Measurements from ENCODE around the gene GPR50.

Gene GPR50

GRCh38 chrX:151180400-151180799 lies 4.0 kb downstream of the GPR50 start:
- Histone ChIP-seq H3K9ac (ENCODE audit: low read depth, low read length) (no peak overlapping the region), H3K4me1 (ENCODE audit: insufficient read depth, low read length) (peaks cover 5% of the 10 kb centered on the region), H3K9me3 (ENCODE audit: control insufficient read depth, insufficient read depth, low read length) (peaks cover 5% of the 10 kb centered on the region), H3K36me3 (ENCODE audit: insufficient read depth, low read length) (no peaks in the 10 kb centered on the region)

GRCh38 chrX:151181088-151181487 lies 4.7 kb downstream of the GPR50 start:
- Histone ChIP-seq H3K9ac (ENCODE audit: low read depth, low read length) (no peak overlapping the region), H3K9me3 (ENCODE audit: control insufficient read depth, insufficient read depth, low read length) (peaks cover 5% of the 10 kb centered on the region), H3K36me3 (ENCODE audit: insufficient read depth, low read length) (no peaks in the 10 kb centered on the region), H3K4me1 (ENCODE audit: insufficient read depth, low read length) (peaks cover 5% of the 10 kb centered on the region)

- H3K36me3 ChIP-seq (ENCODE audit: insufficient read depth, low read length): no peaks in the 10 kb centered on the region
- peaks cover 5% of the 10 kb centered on the region for H3K4me1 ChIP-seq (ENCODE audit: insufficient read depth, low read length)
- no peaks in the 10 kb centered on the region; the same call in 1 of the 2 replicates for H3K9me3 ChIP-seq (ENCODE audit: control insufficient read depth, insufficient read depth, low read length)
- no peak overlapping the region; the same call in 1 of the 2 replicates for H3K9ac ChIP-seq (ENCODE audit: low read depth, low read length)
Observed at GRCh38 chrX:151183233-151183753, 6.9 kb downstream of the GPR50 start.

- Histone ChIP-seq H3K9me3 (ENCODE audit: control insufficient read depth, insufficient read depth, low read length) (no peaks in the 10 kb centered on the region; the same call in 1 of the 2 replicates), H3K9ac (ENCODE audit: low read depth, low read length) (peak overlapping the region; percentile 23), H3K36me3 (ENCODE audit: insufficient read depth, low read length) (no peaks in the 10 kb centered on the region), H3K4me1 (ENCODE audit: insufficient read depth, low read length) (peaks cover 5% of the 10 kb centered on the region)
Observed at GRCh38 chrX:151183912-151184565, 7.7 kb downstream of the GPR50 start.

- H3K4me1 ChIP-seq (ENCODE audit: insufficient read depth, low read length): peaks cover 5% of the 10 kb centered on the region
- no peaks in the 10 kb centered on the region for H3K36me3 ChIP-seq (ENCODE audit: insufficient read depth, low read length)
- H3K9me3 ChIP-seq (ENCODE audit: control insufficient read depth, insufficient read depth, low read length): no peaks in the 10 kb centered on the region; the same call in 1 of the 2 replicates
- no peak overlapping the region for H3K9ac ChIP-seq (ENCODE audit: low read depth, low read length)
Observed at GRCh38 chrX:151184705-151185104, 8.3 kb downstream of the GPR50 start.

GRCh38 chrX:151206871-151207270 lies 30.5 kb downstream of the GPR50 start:
- H3K9me3 ChIP-seq (ENCODE audit: control insufficient read depth, insufficient read depth, low read length): no peaks in the 10 kb centered on the region
- H3K4me1 ChIP-seq (ENCODE audit: insufficient read depth, low read length): no peaks in the 10 kb centered on the region
- H3K36me3 ChIP-seq (ENCODE audit: insufficient read depth, low read length): no peaks in the 10 kb centered on the region
- H3K9ac ChIP-seq (ENCODE audit: low read depth, low read length): no peak overlapping the region

GRCh38 chrX:151225843-151226242 lies 49.5 kb downstream of the GPR50 start:
- H3K36me3 ChIP-seq (ENCODE audit: insufficient read depth, low read length): no peaks in the 10 kb centered on the region
- H3K4me1 ChIP-seq (ENCODE audit: insufficient read depth, low read length): no peaks in the 10 kb centered on the region
- no peak overlapping the region for H3K9ac ChIP-seq (ENCODE audit: low read depth, low read length)
- H3K9me3 ChIP-seq (ENCODE audit: control insufficient read depth, insufficient read depth, low read length): no peaks in the 10 kb centered on the region

- H3K36me3 ChIP-seq (ENCODE audit: insufficient read depth, low read length): no peaks in the 10 kb centered on the region
- H3K9ac ChIP-seq (ENCODE audit: low read depth, low read length): no peak overlapping the region
- no peaks in the 10 kb centered on the region for H3K4me1 ChIP-seq (ENCODE audit: insufficient read depth, low read length)
- no peaks in the 10 kb centered on the region for H3K9me3 ChIP-seq (ENCODE audit: control insufficient read depth, insufficient read depth, low read length)
Observed at GRCh38 chrX:151226941-151227340, 50.6 kb downstream of the GPR50 start.

GRCh38 chrX:151227627-151228026 lies 51.2 kb downstream of the GPR50 start:
- Histone ChIP-seq H3K4me1 (ENCODE audit: insufficient read depth, low read length) (no peaks in the 10 kb centered on the region), H3K36me3 (ENCODE audit: insufficient read depth, low read length) (no peaks in the 10 kb centered on the region), H3K9ac (ENCODE audit: low read depth, low read length) (peak overlapping the region; percentile 38; the same call in 1 of the 2 replicates), H3K9me3 (ENCODE audit: control insufficient read depth, insufficient read depth, low read length) (no peaks in the 10 kb centered on the region)

- H3K36me3 ChIP-seq (ENCODE audit: insufficient read depth, low read length): no peaks in the 10 kb centered on the region
- H3K9me3 ChIP-seq (ENCODE audit: control insufficient read depth, insufficient read depth, low read length): no peaks in the 10 kb centered on the region
- no peaks in the 10 kb centered on the region for H3K4me1 ChIP-seq (ENCODE audit: insufficient read depth, low read length)
- H3K9ac ChIP-seq (ENCODE audit: low read depth, low read length): no peak overlapping the region
Observed at GRCh38 chrX:151228935-151229334, 52.6 kb downstream of the GPR50 start.
